ENCODE data around the gene VSTM1. TPM values are rescaled to one million over a fixed set of nuclear protein-coding genes. Genes with fewer than 3 reads are reported as not detected.

The VSTM1 gene
- polyA plus RNA-seq (2011; rRNA removed) (not detected in 2 replicates), polyA minus RNA-seq (2011; rRNA and poly(A)+ RNA removed) (not detected in 2 replicates)

DNA sequence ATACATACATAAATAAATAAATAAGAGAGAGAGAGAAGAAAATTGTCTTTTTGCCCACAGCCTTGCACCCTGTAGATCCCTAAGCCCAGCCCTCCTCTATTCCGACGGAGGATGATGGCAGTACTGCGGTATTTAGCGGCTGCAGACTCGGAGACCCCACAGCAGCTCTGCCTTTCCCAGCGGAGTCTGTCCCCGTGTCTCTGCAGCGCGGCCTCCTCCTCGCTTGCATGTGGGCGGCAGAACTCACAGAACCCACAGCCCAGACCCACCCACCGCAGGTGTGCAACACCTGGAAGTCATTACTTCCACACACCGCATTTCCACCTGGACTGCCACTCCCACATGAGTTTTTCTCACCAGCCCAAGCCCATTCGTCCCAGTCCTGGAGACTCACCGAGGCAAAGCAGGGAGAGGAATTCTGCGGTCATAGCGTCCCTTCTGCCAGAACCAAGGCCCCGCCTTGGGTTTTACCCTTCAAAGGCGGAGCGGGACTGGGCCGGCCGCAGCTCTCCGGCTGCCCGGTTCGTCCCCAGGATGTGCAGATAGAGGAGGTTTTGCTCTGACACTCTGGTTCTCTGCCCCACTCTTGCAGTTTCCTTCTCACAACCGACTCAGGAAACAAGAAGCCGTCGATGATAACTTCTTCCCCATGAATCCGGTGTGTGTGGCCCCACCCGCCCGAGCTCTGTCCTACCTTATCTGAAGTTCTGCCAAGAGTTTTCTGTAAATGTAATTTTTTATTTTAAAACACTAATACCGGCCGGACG is at the start of gene VSTM1:
VSTM1 (minus strand) TSS at position 548 of the 767 bp plus-strand sequence; CDS start at position 428, 120 bp downstream.
- Histone ChIP-seq H3K36me3 (ENCODE audit: control insufficient read depth, insufficient read depth, low read length) (no peaks in the 10 kb centered on the region), H3K27me3 (ENCODE audit: control insufficient read depth, insufficient read depth, low read length) (no peaks in the 10 kb centered on the region), H3K4me3 (ENCODE audit: low read depth, low read length) (no peak within 1 kb of the TSS)
- TF ChIP-seq, protein P1, sequence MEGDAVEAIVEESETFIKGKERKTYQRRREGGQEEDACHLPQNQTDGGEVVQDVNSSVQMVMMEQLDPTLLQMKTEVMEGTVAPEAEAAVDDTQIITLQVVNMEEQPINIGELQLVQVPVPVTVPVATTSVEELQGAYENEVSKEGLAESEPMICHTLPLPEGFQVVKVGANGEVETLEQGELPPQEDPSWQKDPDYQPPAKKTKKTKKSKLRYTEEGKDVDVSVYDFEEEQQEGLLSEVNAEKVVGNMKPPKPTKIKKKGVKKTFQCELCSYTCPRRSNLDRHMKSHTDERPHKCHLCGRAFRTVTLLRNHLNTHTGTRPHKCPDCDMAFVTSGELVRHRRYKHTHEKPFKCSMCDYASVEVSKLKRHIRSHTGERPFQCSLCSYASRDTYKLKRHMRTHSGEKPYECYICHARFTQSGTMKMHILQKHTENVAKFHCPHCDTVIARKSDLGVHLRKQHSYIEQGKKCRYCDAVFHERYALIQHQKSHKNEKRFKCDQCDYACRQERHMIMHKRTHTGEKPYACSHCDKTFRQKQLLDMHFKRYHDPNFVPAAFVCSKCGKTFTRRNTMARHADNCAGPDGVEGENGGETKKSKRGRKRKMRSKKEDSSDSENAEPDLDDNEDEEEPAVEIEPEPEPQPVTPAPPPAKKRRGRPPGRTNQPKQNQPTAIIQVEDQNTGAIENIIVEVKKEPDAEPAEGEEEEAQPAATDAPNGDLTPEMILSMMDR (IDR thresholded peaks at IDR 0.05; ENCODE audit: insufficient read depth, low read depth, low read length): no peak
- ChIA-PET POLR2A (no interaction called here), CTCF (no interaction called here)
- DNase-seq (ENCODE audit: low read depth): no peak

DNA sequence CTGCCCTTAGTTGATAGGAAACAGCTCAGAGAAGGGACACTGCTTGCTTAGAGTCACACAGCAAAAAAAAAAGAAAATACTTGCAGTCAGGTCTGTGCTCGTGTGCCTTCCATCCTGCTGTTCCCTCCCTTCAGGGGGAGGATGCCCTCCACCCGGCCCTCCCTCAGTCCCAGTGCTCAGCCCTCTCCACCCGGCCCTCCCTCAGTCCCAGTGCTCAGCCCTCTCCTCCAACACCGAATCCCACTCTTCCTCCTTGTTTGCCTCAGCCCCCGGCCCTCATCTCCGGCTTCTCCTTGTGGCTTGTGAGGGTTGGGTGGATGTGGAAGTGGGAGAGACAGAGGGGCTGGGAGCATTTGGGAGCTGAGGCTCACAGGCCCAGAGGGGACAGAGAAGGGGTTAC is 46.0 kb upstream of the VSTM1 start:
- TF ChIP-seq, protein P1 (IDR thresholded peaks at IDR 0.05; ENCODE audit: insufficient read depth, low read depth, low read length): no peak
- Histone ChIP-seq H3K27me3 (ENCODE audit: control insufficient read depth, insufficient read depth, low read length) (no peaks in the 10 kb centered on the region), H3K4me3 (ENCODE audit: low read depth, low read length) (no peak overlapping the region), H3K36me3 (ENCODE audit: control insufficient read depth, insufficient read depth, low read length) (peaks cover 28% of the 10 kb centered on the region)
- ChIA-PET POLR2A (no interaction called here), CTCF (interaction anchor here (0.8 kb wide), 1 partner anchor 9 kb away, joined by 3 read pairs; no protein-coding TSS in a partner anchor)
- no peak for DNase-seq (ENCODE audit: low read depth)

DNA sequence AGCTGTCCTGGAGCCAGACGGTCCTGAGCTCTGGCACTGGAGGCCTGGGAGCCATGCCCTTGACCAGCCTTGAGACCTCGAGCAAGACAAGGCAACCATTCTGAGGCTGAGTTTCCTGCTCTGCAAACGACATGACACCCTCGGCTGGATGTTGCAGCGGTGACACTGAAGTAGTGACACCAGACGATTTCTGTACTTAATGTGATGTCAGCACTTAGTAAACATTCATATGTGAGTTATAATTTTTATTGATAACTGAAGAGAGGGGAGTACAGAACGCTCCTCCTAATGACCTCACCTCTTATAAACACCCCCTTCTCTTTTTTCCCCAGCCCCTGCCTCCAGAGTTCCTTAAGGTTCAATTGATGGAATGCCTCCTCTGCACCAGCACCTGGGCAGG is 44.8 kb upstream of the VSTM1 start:
- H3K4me3 ChIP-seq (ENCODE audit: low read depth, low read length): no peak overlapping the region
- TF ChIP-seq, protein P1 (IDR thresholded peaks at IDR 0.05; ENCODE audit: insufficient read depth, low read depth, low read length): no peak
- ChIA-PET POLR2A (no interaction called here), CTCF (no interaction called here)
- DNase-seq (ENCODE audit: low read depth): no peak
- H3K36me3 ChIP-seq (ENCODE audit: control insufficient read depth, insufficient read depth, low read length): peaks cover 28% of the 10 kb centered on the region
- H3K27me3 ChIP-seq (ENCODE audit: control insufficient read depth, insufficient read depth, low read length): no peaks in the 10 kb centered on the region

GRCh38 chr19:54107876-54108490 is 44.3 kb upstream of the VSTM1 start:
- TF ChIP-seq, protein P1 (IDR thresholded peaks at IDR 0.05; ENCODE audit: insufficient read depth, low read depth, low read length): no peak
- Histone ChIP-seq H3K4me3 (ENCODE audit: low read depth, low read length) (no peak overlapping the region), H3K36me3 (ENCODE audit: control insufficient read depth, insufficient read depth, low read length) (peaks cover 28% of the 10 kb centered on the region), H3K27me3 (ENCODE audit: control insufficient read depth, insufficient read depth, low read length) (no peaks in the 10 kb centered on the region)
- no peak for DNase-seq (ENCODE audit: low read depth)
- ChIA-PET POLR2A (no interaction called here), CTCF (no interaction called here)

GRCh38 chr19:54106716-54107115 is 43.0 kb upstream of the VSTM1 start:
- CTCF ChIA-PET: interaction anchor here (1.6 kb wide), 1 partner anchor 10 kb away, joined by 4 read pairs; no protein-coding TSS in a partner anchor
- peaks cover 28% of the 10 kb centered on the region for H3K36me3 ChIP-seq (ENCODE audit: control insufficient read depth, insufficient read depth, low read length)
- H3K27me3 ChIP-seq (ENCODE audit: control insufficient read depth, insufficient read depth, low read length): no peaks in the 10 kb centered on the region
- DNase-seq (ENCODE audit: low read depth): no peak
- TF ChIP-seq, protein P1 (IDR thresholded peaks at IDR 0.05; ENCODE audit: insufficient read depth, low read depth, low read length): no peak
- POLR2A ChIA-PET: no interaction called here
- no peak overlapping the region for H3K4me3 ChIP-seq (ENCODE audit: low read depth, low read length)
